ENCODE data around the gene STMN3. TPM values are rescaled to one million over a fixed set of nuclear protein-coding genes. Genes with fewer than 3 reads are reported as not detected.

STMN3 gene
- total and polyA plus RNA-seq, 10 of the 15 experiments (the other 5 are each of a cell fraction or from before 2014, with no cell fraction given) = 0.09 to 3.6 (median 1.4) TPM; not detected in 1

DNA sequence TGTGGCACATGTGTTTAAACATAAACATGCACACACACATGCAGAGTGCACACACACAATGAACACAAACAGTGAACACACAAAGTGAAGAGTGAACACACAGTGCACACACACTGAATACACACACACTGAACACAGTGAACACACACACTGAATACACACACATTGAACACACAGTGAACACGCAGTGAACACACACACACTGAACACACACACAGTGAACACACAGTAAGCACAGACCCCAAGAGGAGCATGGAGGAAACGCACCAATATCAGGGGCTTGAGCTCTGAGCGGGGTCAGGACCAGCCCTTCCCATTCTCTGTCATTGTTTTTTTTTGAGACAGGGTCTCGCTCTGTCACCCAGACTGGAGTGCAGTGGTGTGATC lies 62.1 kb downstream of the STMN3 start:
- H2AFZ ChIP-seq (ENCODE audit: control insufficient read depth, low read depth, low read length) = no peak overlapping the region
- no peak overlapping the region for H3K4me2 ChIP-seq (ENCODE audit: control insufficient read depth, insufficient read depth)
- WGBS (ENCODE audit: insufficient coverage, insufficient replicate concordance, low lambda C conversion rate, missing lambda C conversion rate) = 99% methylated on average over 4 of the region's 4 CpGs
- no peak overlapping the region for H3K4me3 ChIP-seq
- no peaks in the 10 kb centered on the region for H3K9me3 ChIP-seq (replicated peaks; ENCODE audit: control insufficient read depth, insufficient read depth, low read length)
- no peak for TF ChIP-seq CBX5 (IDR thresholded peaks at IDR 0.05; ENCODE audit: low read depth)
- no peak for TF ChIP-seq ZBED1 (IDR thresholded peaks at IDR 0.05; ENCODE audit: borderline replicate concordance)
- TF ChIP-seq PAX5 (IDR thresholded peaks at IDR 0.05; ENCODE audit: borderline replicate concordance, low read depth, low read length) = no peak
- no peak for TF ChIP-seq POLR2AphosphoS2 (IDR thresholded peaks at IDR 0.05; ENCODE audit: low read depth, low read length)
- TF ChIP-seq, protein P1, sequence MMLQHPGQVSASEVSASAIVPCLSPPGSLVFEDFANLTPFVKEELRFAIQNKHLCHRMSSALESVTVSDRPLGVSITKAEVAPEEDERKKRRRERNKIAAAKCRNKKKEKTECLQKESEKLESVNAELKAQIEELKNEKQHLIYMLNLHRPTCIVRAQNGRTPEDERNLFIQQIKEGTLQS (IDR thresholded peaks at IDR 0.05; ENCODE audit: borderline replicate concordance, extremely low read depth, low read depth, low read length) = no peak
- no peak for TF ChIP-seq KDM1A (IDR thresholded peaks at IDR 0.05; ENCODE audit: borderline replicate concordance)
- TF ChIP-seq, protein P2, sequence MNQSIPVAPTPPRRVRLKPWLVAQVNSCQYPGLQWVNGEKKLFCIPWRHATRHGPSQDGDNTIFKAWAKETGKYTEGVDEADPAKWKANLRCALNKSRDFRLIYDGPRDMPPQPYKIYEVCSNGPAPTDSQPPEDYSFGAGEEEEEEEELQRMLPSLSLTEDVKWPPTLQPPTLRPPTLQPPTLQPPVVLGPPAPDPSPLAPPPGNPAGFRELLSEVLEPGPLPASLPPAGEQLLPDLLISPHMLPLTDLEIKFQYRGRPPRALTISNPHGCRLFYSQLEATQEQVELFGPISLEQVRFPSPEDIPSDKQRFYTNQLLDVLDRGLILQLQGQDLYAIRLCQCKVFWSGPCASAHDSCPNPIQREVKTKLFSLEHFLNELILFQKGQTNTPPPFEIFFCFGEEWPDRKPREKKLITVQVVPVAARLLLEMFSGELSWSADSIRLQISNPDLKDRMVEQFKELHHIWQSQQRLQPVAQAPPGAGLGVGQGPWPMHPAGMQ (IDR thresholded peaks at IDR 0.05; ENCODE audit: borderline replicate concordance) = no peak
- TF ChIP-seq, protein P3, sequence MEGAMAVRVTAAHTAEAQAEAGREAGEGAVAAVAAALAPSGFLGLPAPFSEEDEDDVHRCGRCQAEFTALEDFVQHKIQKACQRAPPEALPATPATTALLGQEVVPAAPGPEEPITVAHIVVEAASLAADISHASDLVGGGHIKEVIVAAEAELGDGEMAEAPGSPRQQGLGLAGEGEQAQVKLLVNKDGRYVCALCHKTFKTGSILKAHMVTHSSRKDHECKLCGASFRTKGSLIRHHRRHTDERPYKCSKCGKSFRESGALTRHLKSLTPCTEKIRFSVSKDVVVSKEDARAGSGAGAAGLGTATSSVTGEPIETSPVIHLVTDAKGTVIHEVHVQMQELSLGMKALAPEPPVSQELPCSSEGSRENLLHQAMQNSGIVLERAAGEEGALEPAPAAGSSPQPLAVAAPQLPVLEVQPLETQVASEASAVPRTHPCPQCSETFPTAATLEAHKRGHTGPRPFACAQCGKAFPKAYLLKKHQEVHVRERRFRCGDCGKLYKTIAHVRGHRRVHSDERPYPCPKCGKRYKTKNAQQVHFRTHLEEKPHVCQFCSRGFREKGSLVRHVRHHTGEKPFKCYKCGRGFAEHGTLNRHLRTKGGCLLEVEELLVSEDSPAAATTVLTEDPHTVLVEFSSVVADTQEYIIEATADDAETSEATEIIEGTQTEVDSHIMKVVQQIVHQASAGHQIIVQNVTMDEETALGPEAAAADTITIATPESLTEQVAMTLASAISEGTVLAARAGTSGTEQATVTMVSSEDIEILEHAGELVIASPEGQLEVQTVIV (IDR thresholded peaks at IDR 0.05; ENCODE audit: borderline replicate concordance, partially characterized antibody) = no peak
- no peak for TF ChIP-seq ATF7 (IDR thresholded peaks at IDR 0.05; ENCODE audit: low read depth)
- no peak for TF ChIP-seq CHD4 (IDR thresholded peaks at IDR 0.05)
- no peak for TF ChIP-seq PML (IDR thresholded peaks at IDR 0.05; ENCODE audit: low read length)
- TF ChIP-seq MEF2B (IDR thresholded peaks at IDR 0.05; ENCODE audit: partially characterized antibody, poor library complexity, severe bottlenecking) = no peak
- TF ChIP-seq, protein P4, sequence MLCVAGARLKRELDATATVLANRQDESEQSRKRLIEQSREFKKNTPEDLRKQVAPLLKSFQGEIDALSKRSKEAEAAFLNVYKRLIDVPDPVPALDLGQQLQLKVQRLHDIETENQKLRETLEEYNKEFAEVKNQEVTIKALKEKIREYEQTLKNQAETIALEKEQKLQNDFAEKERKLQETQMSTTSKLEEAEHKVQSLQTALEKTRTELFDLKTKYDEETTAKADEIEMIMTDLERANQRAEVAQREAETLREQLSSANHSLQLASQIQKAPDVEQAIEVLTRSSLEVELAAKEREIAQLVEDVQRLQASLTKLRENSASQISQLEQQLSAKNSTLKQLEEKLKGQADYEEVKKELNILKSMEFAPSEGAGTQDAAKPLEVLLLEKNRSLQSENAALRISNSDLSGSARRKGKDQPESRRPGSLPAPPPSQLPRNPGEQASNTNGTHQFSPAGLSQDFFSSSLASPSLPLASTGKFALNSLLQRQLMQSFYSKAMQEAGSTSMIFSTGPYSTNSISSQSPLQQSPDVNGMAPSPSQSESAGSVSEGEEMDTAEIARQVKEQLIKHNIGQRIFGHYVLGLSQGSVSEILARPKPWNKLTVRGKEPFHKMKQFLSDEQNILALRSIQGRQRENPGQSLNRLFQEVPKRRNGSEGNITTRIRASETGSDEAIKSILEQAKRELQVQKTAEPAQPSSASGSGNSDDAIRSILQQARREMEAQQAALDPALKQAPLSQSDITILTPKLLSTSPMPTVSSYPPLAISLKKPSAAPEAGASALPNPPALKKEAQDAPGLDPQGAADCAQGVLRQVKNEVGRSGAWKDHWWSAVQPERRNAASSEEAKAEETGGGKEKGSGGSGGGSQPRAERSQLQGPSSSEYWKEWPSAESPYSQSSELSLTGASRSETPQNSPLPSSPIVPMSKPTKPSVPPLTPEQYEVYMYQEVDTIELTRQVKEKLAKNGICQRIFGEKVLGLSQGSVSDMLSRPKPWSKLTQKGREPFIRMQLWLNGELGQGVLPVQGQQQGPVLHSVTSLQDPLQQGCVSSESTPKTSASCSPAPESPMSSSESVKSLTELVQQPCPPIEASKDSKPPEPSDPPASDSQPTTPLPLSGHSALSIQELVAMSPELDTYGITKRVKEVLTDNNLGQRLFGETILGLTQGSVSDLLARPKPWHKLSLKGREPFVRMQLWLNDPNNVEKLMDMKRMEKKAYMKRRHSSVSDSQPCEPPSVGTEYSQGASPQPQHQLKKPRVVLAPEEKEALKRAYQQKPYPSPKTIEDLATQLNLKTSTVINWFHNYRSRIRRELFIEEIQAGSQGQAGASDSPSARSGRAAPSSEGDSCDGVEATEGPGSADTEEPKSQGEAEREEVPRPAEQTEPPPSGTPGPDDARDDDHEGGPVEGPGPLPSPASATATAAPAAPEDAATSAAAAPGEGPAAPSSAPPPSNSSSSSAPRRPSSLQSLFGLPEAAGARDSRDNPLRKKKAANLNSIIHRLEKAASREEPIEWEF (IDR thresholded peaks at IDR 0.05; ENCODE audit: insufficient replicate concordance, low read depth, low read length) = no peak
- POLR2A ChIA-PET = no interaction called here
- H3K27ac ChIP-seq (ENCODE audit: control insufficient read depth, insufficient read depth) = no peak overlapping the region
- no peak overlapping the region for H3K9ac ChIP-seq (ENCODE audit: control insufficient read depth, insufficient read depth, low read length)
- DNase-seq (ENCODE audit: low read depth, low spot score) (no peak), ATAC-seq (no peak; the same call in 2 of the 3 replicates), FAIRE-seq (no peak)
- no TSS peak for BruUV-seq (replicated peaks)
- peaks cover 4 to 7% of the 10 kb centered on the region in 2 experiments; a peak in 3 of 4 replicates for H3K36me3 ChIP-seq (ENCODE audit: control insufficient read depth in 2 of 2, insufficient read depth in 2 of 2, low read length in 1 of 2)
- CTCF ChIA-PET = no interaction called here
- no peaks in the 10 kb centered on the region for H3K4me1 ChIP-seq (ENCODE audit: control insufficient read depth, insufficient read depth, low read length)
- SMC1A ChIA-PET (ENCODE audit: uncharacterized antibody, unreplicated experiment) = no interaction called here
- no peaks in the 10 kb centered on the region for H4K20me1 ChIP-seq (ENCODE audit: control insufficient read depth, insufficient read depth)
- intact Hi-C loops (cut with micrococcal nuclease; ENCODE audit: unreplicated experiment) (no loop called here), in situ Hi-C loops (cut with MboI) (no loop called here)
- no peaks in the 10 kb centered on the region for H3K27me3 ChIP-seq (replicated peaks in 1 of 2; ENCODE audit: control insufficient read depth in 2 of 2, insufficient read depth in 2 of 2, low read length in 1 of 2)
- H3K79me2 ChIP-seq (ENCODE audit: control insufficient read depth, insufficient read depth, low read length) = no peaks in the 10 kb centered on the region
- RAD21 ChIA-PET (ENCODE audit: unreplicated experiment) = no interaction called here
